WTC11 (cell line): ENCODE data around the gene PDE4A. TPM values are rescaled to one million over a fixed set of nuclear protein-coding genes. Genes with fewer than 3 reads are reported as not detected.
A peak's percentile ranks its signal among the peaks of the same experiment; 100 is the strongest.

ENCODE experiments used
- ATAC-seq: fragments of 200-7000 bp; cut with Tn5 transposase; 2 replicates; pipeline ENCODE4 v1.10.0; 2021; ENCODE audit warnings: mild to moderate bottlenecking, moderate library complexity
- CTCF ChIA-PET: fragments of 300-600 bp; sonication (Branson Sonifier 250); formaldehyde crosslinking; loops from one replicate; lab custom pipeline; 2021; ENCODE audit warnings: antibody characterized with exemption; lab: Charles Lee
- POLR2A ChIA-PET: fragments of 350-600 bp; sonication (Branson Sonifier 250); formaldehyde crosslinking; loops from one replicate; lab custom pipeline; 2021; ENCODE audit warnings: antibody characterized with exemption; lab: Charles Lee
- DNase-seq: peaks from one replicate; pipeline ENCODE4 v3.0.0; 2021; ENCODE audit warnings: low spot score
- H3K27ac Mint-ChIP-seq: 2 replicates; pipeline ENCODE4 v1.8.0; 2021; ENCODE audit warnings: mixed read lengths
- H3K27me3 Mint-ChIP-seq: 2 replicates; pipeline ENCODE4 v1.8.0; 2021; ENCODE audit warnings: low read depth, mild to moderate bottlenecking, moderate library complexity, mixed read lengths
- H3K36me3 Mint-ChIP-seq: 2 replicates; pipeline ENCODE4 v1.8.0; 2021; ENCODE audit warnings: mixed read lengths
- H3K4me1 Mint-ChIP-seq: 2 replicates; pipeline ENCODE4 v1.8.0; 2022; ENCODE audit warnings: mixed read lengths
- H3K4me3 Mint-ChIP-seq: 2 replicates; pipeline ENCODE4 v1.8.0; 2021; ENCODE audit warnings: mild to moderate bottlenecking, moderate library complexity, mixed read lengths
- H3K9me3 Mint-ChIP-seq: 2 replicates; pipeline ENCODE4 v1.8.0; 2021; ENCODE audit warnings: mixed read lengths
- AFF4 ChIP-seq: sonication (generic); formaldehyde crosslinking; IDR thresholded peaks from 2 replicates; pipeline ENCODE4 v1.8.1; 2023; ENCODE audit warnings: mild to moderate bottlenecking, missing genetic modification reagents, borderline replicate concordance
- CDX4 ChIP-seq: fragments of 250-450 bp; sonication (Bioruptor Pico); IDR thresholded peaks from 2 replicates; pipeline ENCODE4 v1.9.0; 2021; ENCODE audit warnings: moderate library complexity, mild to moderate bottlenecking, inconsistent platforms, borderline replicate concordance
- CREM ChIP-seq: sonication (generic); formaldehyde crosslinking; IDR thresholded peaks from 2 replicates; pipeline ENCODE4 v1.8.1; 2022; ENCODE audit warnings: mild to moderate bottlenecking, missing genetic modification reagents, moderate library complexity
- FOXK1 ChIP-seq: sonication (generic); formaldehyde crosslinking; IDR thresholded peaks from 2 replicates; pipeline ENCODE4 v1.8.0; 2022; ENCODE audit warnings: mild to moderate bottlenecking, moderate library complexity, missing genetic modification reagents
- GTF2I ChIP-seq: fragments of 250-450 bp; sonication (Bioruptor Pico); conservative IDR thresholded peaks from 2 replicates; pipeline ENCODE4 v1.4.0; 2021; ENCODE audit warnings: mild to moderate bottlenecking
- IRF1 ChIP-seq: sonication (generic); formaldehyde crosslinking; IDR thresholded peaks from 2 replicates; pipeline ENCODE4 v1.8.0; 2023; ENCODE audit warnings: missing genetic modification reagents
- NFATC4 ChIP-seq: fragments of 250-450 bp; sonication (Bioruptor Pico); IDR thresholded peaks from 2 replicates; pipeline ENCODE4 v1.9.0; 2021; ENCODE audit warnings: mild to moderate bottlenecking
- NR1H2 ChIP-seq: sonication (generic); formaldehyde crosslinking; IDR thresholded peaks from 2 replicates; pipeline ENCODE4 v1.9.0; 2021; ENCODE audit warnings: mild to moderate bottlenecking, moderate library complexity, missing genetic modification reagents
- NR2C2 ChIP-seq: sonication (generic); formaldehyde crosslinking; IDR thresholded peaks from 2 replicates; pipeline ENCODE4 v1.8.0; 2022; ENCODE audit warnings: mild to moderate bottlenecking, missing genetic modification reagents
- NR3C1 ChIP-seq: sonication (generic); formaldehyde crosslinking; conservative IDR thresholded peaks from 2 replicates; pipeline ENCODE4 v1.8.1; 2023; ENCODE audit warnings: low read depth, mild to moderate bottlenecking, missing genetic modification reagents
- RELA ChIP-seq: sonication (generic); formaldehyde crosslinking; IDR thresholded peaks from 2 replicates; pipeline ENCODE4 v1.8.1; 2022; ENCODE audit warnings: missing genetic modification reagents, mild to moderate bottlenecking, borderline replicate concordance
- TCF7 ChIP-seq: sonication (generic); formaldehyde crosslinking; IDR thresholded peaks from 2 replicates; pipeline ENCODE4 v1.8.0; 2022; ENCODE audit warnings: mild to moderate bottlenecking, low read depth, missing genetic modification reagents, moderate library complexity
- TP53 ChIP-seq: sonication (generic); formaldehyde crosslinking; IDR thresholded peaks from 2 replicates; pipeline ENCODE4 v1.8.1; 2023; ENCODE audit warnings: mild to moderate bottlenecking, missing genetic modification reagents
- ZSCAN18 ChIP-seq: fragments of 250-450 bp; sonication (Bioruptor Pico); IDR thresholded peaks from 2 replicates; pipeline ENCODE4 v2.1.2; 2022; ENCODE audit warnings: mild to moderate bottlenecking, moderate library complexity
- total RNA-seq: library from RNA; stranded (reverse); gene quantifications from 3 replicates; pipeline ENCODE4 v1.2.3, GENCODE V29; 2021

PDE4A gene
- total RNA-seq, 1 experiment from 2014 or later: 5.9 TPM

GRCh38 chr19:10427169-10427568 is 6.8 kb downstream of the PDE4A start (continued):
- TF ChIP-seq CDX4 (CRISPR knock-in tag) (no peak), NR1H2 (CRISPR knock-in tag) (no peak), ZSCAN18 (no peak)

GRCh38 chr19:10428996-10429381 is 8.7 kb downstream of the PDE4A start:
- POLR2A ChIA-PET: no interaction called here
- no peak for ATAC-seq
- Mint-ChIP-seq H3K9me3 (no peaks in the 10 kb centered on the region), H3K27me3 (peaks cover 93% of the 10 kb centered on the region), H3K4me1 (peaks cover 20% of the 10 kb centered on the region), H3K27ac (no peak overlapping the region), H3K36me3 (no peaks in the 10 kb centered on the region), H3K4me3 (no peak overlapping the region)
- CTCF ChIA-PET: interaction anchor here (0.7 to 9.4 kb wide), 4 partner anchors 8 to 82 kb away, joined by 3 to 69 read pairs (median 6); partner anchors contain the start of gene PDE4A
- no peak for DNase-seq
- TF ChIP-seq TP53 (no peak), GTF2I (no peak), RELA (CRISPR knock-in tag) (no peak)

- Mint-ChIP-seq H3K4me1 (peaks cover 16% of the 10 kb centered on the region), H3K9me3 (no peaks in the 10 kb centered on the region), H3K4me3 (peak overlapping the region; percentile 68), H3K27ac (no peak overlapping the region), H3K27me3 (peaks cover 77% of the 10 kb centered on the region)
- ChIA-PET POLR2A (no interaction called here), CTCF (interaction anchor here (2.5 to 9.4 kb wide), 2 partner anchors 10 to 14 kb away, joined by 8 to 69 read pairs; partner anchors contain the start of gene PDE4A)
- DNase-seq: peak; percentile 36
- peak; percentile 26; the same call in 1 of the 2 replicates for ATAC-seq
- TF ChIP-seq NR3C1 (no peak), IRF1 (CRISPR knock-in tag) (no peak), FOXK1 (no peak), NFATC4 (CRISPR knock-in tag) (no peak), TCF7 (CRISPR knock-in tag) (no peak), AFF4 (CRISPR knock-in tag) (no peak), CREM (no peak), NR2C2 (CRISPR knock-in tag) (no peak)
- TF ChIP-seq, all 79 proteins: peak for 0
- no peaks in the 10 kb centered on the region for H3K36me3 Mint-ChIP-seq
These were observed 10.3 kb downstream of the PDE4A start for GRCh38 chr19:10430505-10431253.
